HCT116 (cell line): ENCODE data around the gene CELA2A. TPM values are rescaled to one million over a fixed set of nuclear protein-coding genes. Genes with fewer than 3 reads are reported as not detected.

Experiments used
- ATAC-seq: fragments of 200-7000 bp; cut with Tn5 transposase; 2 replicates; pipeline ENCODE4 v1.9.1; 2020; ENCODE audit warnings: mild to moderate bottlenecking, moderate library complexity
- BruUV-seq: library from RNA; stranded (reverse); fragments of 400-500 nt; replicated peaks from 2 replicates; lab custom pipeline; 2021; lab: Mats Ljungman, UMichigan
- CTCF ChIA-PET: fragments of 300-600 bp; sonication (Branson Sonifier 250); formaldehyde crosslinking; loops from one replicate; lab custom pipeline; 2021; ENCODE audit warnings: antibody characterized with exemption; lab: Charles Lee
- POLR2A ChIA-PET: fragments of 300-600, 350-600 bp; sonication (Branson Sonifier 250); formaldehyde crosslinking; loops from one replicate; lab custom pipeline; 2021; ENCODE audit warnings: antibody characterized with exemption; lab: Charles Lee
- RAD21 ChIA-PET, 2 experiments: fragments of 300-600 bp; sonication (Branson Sonifier 250); formaldehyde crosslinking; loops; one replicate each; lab custom pipeline; 2023; ENCODE audit warnings: low total read pairs in 2 of 2; ENCODE audit not compliant: uncharacterized antibody in 2 of 2, unreplicated experiment in 2 of 2, low non-redundant PET in 1 of 2; lab: Charles Lee
- DNase-seq: peaks from one replicate; pipeline ENCODE4 v3.0.0-alpha.2; 2010; ENCODE audit warnings: low read depth, low spot score
- H2AFZ ChIP-seq: fragments of 200-600 bp; shearing (Covaris generic), sonication (generic); 2 replicates; pipeline ENCODE4 v1.6.1; 2017; ENCODE audit warnings: low read depth, mixed run types, mixed read lengths, antibody characterized with exemption, low read length; ENCODE audit not compliant: poor library complexity, severe bottlenecking
- H3K27ac ChIP-seq: 2 replicates; pipeline ENCODE4 v1.5.1; 2012; ENCODE audit warnings: low read depth, low read length
- H3K27me3 ChIP-seq: fragments of 200-600 bp; sonication (generic); 2 replicates; pipeline ENCODE4 v1.6.1; 2016; ENCODE audit warnings: mixed run types, low read length, mixed read lengths; ENCODE audit not compliant: insufficient read depth
- H3K36me3 ChIP-seq, 2 experiments: fragments of 200-500 bp in 1 of 2; fragments of 200-600 bp in 1 of 2; sonication (Bioruptor generic) in 1 of 2; sonication (generic) in 1 of 2; 2 replicates each; pipeline versions ENCODE4 v1.5.1 to v1.6.1; 2014 to 2016; ENCODE audit warnings: low read length in 2 of 2, inconsistent platforms in 1 of 2, mixed read lengths in 1 of 2, mixed run types in 1 of 2; ENCODE audit not compliant: insufficient read depth in 2 of 2, control insufficient read depth in 1 of 2
- H3K4me1 ChIP-seq, 2 experiments: fragments of 200-600 bp in 1 of 2; sonication (generic) in 1 of 2; 2 replicates each; pipeline versions ENCODE4 v1.5.1 to v1.6.1; 2012 to 2017; ENCODE audit warnings: low read length in 2 of 2, inconsistent platforms in 1 of 2, mild to moderate bottlenecking in 1 of 2, mixed read lengths in 1 of 2, mixed run types in 1 of 2, moderate library complexity in 1 of 2; ENCODE audit not compliant: insufficient read depth in 2 of 2, control insufficient read depth in 1 of 2
- H3K4me2 ChIP-seq: fragments of 200-600 bp; sonication (generic); 2 replicates; pipeline ENCODE4 v1.6.1; 2017; ENCODE audit warnings: mixed run types, low read length, mixed read lengths
- H3K4me3 ChIP-seq, 2 experiments: fragments of 200-600 bp in 1 of 2; sonication (generic) in 1 of 2; replicated peaks in 1 of 2; 2 replicates each; pipeline ENCODE4 v1.5.1; 2011 to 2016; ENCODE audit warnings: low read length in 2 of 2, control low read depth in 1 of 2, low read depth in 1 of 2, mild to moderate bottlenecking in 1 of 2, mixed read lengths in 1 of 2, mixed run types in 1 of 2
- H3K79me2 ChIP-seq: fragments of 200-600 bp; sonication (generic); 2 replicates; pipeline ENCODE4 v1.6.1; 2017; ENCODE audit warnings: mild to moderate bottlenecking, mixed run types, low read length, moderate library complexity, mixed read lengths; ENCODE audit not compliant: insufficient read depth
- H3K9ac ChIP-seq: fragments of 200-600 bp; sonication (generic); 2 replicates; pipeline ENCODE4 v1.6.1; 2016; ENCODE audit warnings: low read length, mixed read lengths
- H3K9me2 ChIP-seq: fragments of 200-600 bp; sonication (generic), shearing (Covaris generic); 2 replicates; pipeline ENCODE4 v1.6.1; 2017; ENCODE audit warnings: mixed run types, mild to moderate bottlenecking, moderate library complexity; ENCODE audit not compliant: insufficient read depth
- H3K9me3 ChIP-seq, 2 experiments: fragments of 200-500 bp in 1 of 2; fragments of 200-600 bp in 1 of 2; sonication (Bioruptor generic) in 1 of 2; sonication (generic) in 1 of 2; 2 replicates each; pipeline ENCODE4 v1.6.1; 2014 to 2017; ENCODE audit warnings: low read length in 2 of 2, mixed read lengths in 2 of 2, inconsistent platforms in 1 of 2, low read depth in 1 of 2, mild to moderate bottlenecking in 1 of 2, mixed run types in 1 of 2, moderate library complexity in 1 of 2; ENCODE audit not compliant: control insufficient read depth in 1 of 2, insufficient read depth in 1 of 2
- H4K20me1 ChIP-seq: fragments of 200-600 bp; sonication (generic), shearing (Covaris generic); 2 replicates; pipeline ENCODE4 v1.6.1; 2017; ENCODE audit warnings: mixed run types, mild to moderate bottlenecking, moderate library complexity; ENCODE audit not compliant: insufficient read depth
- CBX3 ChIP-seq: IDR thresholded peaks from 2 replicates; pipeline ENCODE4 v1.6.1; 2012; ENCODE audit warnings: low read depth
- CEBPB ChIP-seq: IDR thresholded peaks from 2 replicates; pipeline ENCODE4 v1.6.1; 2012; ENCODE audit warnings: low read depth
- EGR1 ChIP-seq: IDR thresholded peaks from 2 replicates; pipeline ENCODE4 v1.6.1; 2012; ENCODE audit warnings: low read depth
- ELF1 ChIP-seq: IDR thresholded peaks from 2 replicates; pipeline ENCODE4 v1.6.1; 2012; ENCODE audit warnings: low read depth, borderline replicate concordance
- EZH2 ChIP-seq: fragments of 200-600 bp; sonication (generic); IDR thresholded peaks from 2 replicates; pipeline ENCODE4 v1.6.1; 2017; ENCODE audit warnings: antibody characterized with exemption, mixed run types
- JUND ChIP-seq: IDR thresholded peaks from 2 replicates; pipeline ENCODE4 v1.6.1; 2012
- POLR2AphosphoS5 ChIP-seq: IDR thresholded peaks from 2 replicates; pipeline ENCODE4 v1.6.1; 2011; ENCODE audit warnings: mild to moderate bottlenecking, low read depth, low read length, moderate library complexity
- RAD21 ChIP-seq: IDR thresholded peaks from 2 replicates; pipeline ENCODE4 v1.6.1; 2012; ENCODE audit warnings: low read depth, mild to moderate bottlenecking
- SIN3A ChIP-seq: IDR thresholded peaks from 2 replicates; pipeline ENCODE4 v1.6.1; 2012; ENCODE audit warnings: low read depth
- SP1 ChIP-seq: IDR thresholded peaks from 2 replicates; pipeline ENCODE4 v1.6.1; 2012; ENCODE audit warnings: low read depth
- SRF ChIP-seq: IDR thresholded peaks from 2 replicates; pipeline ENCODE4 v1.6.1; 2012; ENCODE audit warnings: low read depth
- TCF7L2 ChIP-seq: IDR thresholded peaks from 2 replicates; pipeline ENCODE4 v1.7.0; 2011; ENCODE audit warnings: borderline replicate concordance, inconsistent platforms; ENCODE audit not compliant: insufficient read depth, insufficient read length; ENCODE audit errors: extremely low read depth
- YY1 ChIP-seq: IDR thresholded peaks from 2 replicates; pipeline ENCODE4 v1.6.1; 2011; ENCODE audit warnings: low read length, low read depth, moderate library complexity, mild to moderate bottlenecking; ENCODE audit not compliant: insufficient replicate concordance; ENCODE audit errors: extremely low read depth
- ZFX ChIP-seq: fragments of 450-650 bp; IDR thresholded peaks from 2 replicates; pipeline ENCODE4 v1.6.1; 2017
- intact Hi-C: fragments of 100-400 bp; cut with micrococcal nuclease; formaldehyde crosslinking; loops from 2 replicates; pipeline ENCODE4 v1.10.0; 2022
- total RNA-seq: library from RNA; stranded (reverse); gene quantifications from one replicate; pipeline ENCODE4 v1.2.1, GENCODE V29; 2021; ENCODE audit not compliant: unreplicated experiment
- TF ChIP-seq, protein P1 (sequence below): IDR thresholded peaks from 2 replicates; pipeline ENCODE4 v1.6.1; 2012; ENCODE audit warnings: low read depth
- TF ChIP-seq, protein P2 (sequence below), 3 experiments: fragments of 200-600 bp in 1 of 3; sonication (generic) in 1 of 3; IDR thresholded peaks in 2 of 3; conservative IDR thresholded peaks in 1 of 3; 2 replicates each; pipeline ENCODE4 v1.5.1; 2012 to 2017; ENCODE audit warnings: low read depth in 2 of 3, low read length in 2 of 3, antibody characterized with exemption in 1 of 3, borderline replicate concordance in 1 of 3, control low read depth in 1 of 3, mild to moderate bottlenecking in 1 of 3, mixed read lengths in 1 of 3, mixed run types in 1 of 3, moderate library complexity in 1 of 3; ENCODE audit not compliant: insufficient read depth in 1 of 3
- TF ChIP-seq, protein P3 (sequence below): IDR thresholded peaks from 2 replicates; pipeline ENCODE4 v1.6.1; 2012

Gene CELA2A
- total RNA-seq, 1 experiment from 2014 or later, result 1.6 TPM

DNA sequence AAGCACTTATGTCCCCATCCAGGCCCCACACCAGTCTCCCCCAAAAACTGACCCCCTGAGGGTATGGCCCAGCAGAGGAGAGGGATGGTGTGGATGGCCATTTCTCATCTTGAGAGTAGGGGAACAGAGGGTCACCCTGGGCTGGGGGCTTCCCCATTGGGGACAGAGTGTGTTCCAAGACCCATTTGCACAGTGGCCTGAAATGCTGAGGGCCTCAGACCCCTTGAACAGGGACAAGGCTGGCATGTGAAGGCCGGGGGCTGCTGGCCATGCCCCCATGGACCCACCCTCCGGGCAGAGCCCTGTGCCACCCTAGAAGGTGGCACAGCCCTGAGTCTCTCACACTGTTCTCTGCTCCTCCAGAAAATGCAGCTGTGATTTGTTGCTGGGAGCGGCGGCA is 10.3 kb upstream of the CELA2A start:
- no peak overlapping the region for H3K4me2 ChIP-seq
- DNase-seq, result no peak
- no peaks in the 10 kb centered on the region for H3K9me2 ChIP-seq
- no peaks in the 10 kb centered on the region for H3K27me3 ChIP-seq
- TF ChIP-seq EZH2 (no peak), CBX3 (no peak), POLR2AphosphoS5 (no peak), TCF7L2 (no peak), SP1 (no peak), SIN3A (no peak), ZFX (no peak), EGR1 (no peak), ELF1 (no peak), JUND (no peak), SRF (no peak), YY1 (no peak), RAD21 (no peak), CEBPB (no peak)
- TF ChIP-seq, protein P1, sequence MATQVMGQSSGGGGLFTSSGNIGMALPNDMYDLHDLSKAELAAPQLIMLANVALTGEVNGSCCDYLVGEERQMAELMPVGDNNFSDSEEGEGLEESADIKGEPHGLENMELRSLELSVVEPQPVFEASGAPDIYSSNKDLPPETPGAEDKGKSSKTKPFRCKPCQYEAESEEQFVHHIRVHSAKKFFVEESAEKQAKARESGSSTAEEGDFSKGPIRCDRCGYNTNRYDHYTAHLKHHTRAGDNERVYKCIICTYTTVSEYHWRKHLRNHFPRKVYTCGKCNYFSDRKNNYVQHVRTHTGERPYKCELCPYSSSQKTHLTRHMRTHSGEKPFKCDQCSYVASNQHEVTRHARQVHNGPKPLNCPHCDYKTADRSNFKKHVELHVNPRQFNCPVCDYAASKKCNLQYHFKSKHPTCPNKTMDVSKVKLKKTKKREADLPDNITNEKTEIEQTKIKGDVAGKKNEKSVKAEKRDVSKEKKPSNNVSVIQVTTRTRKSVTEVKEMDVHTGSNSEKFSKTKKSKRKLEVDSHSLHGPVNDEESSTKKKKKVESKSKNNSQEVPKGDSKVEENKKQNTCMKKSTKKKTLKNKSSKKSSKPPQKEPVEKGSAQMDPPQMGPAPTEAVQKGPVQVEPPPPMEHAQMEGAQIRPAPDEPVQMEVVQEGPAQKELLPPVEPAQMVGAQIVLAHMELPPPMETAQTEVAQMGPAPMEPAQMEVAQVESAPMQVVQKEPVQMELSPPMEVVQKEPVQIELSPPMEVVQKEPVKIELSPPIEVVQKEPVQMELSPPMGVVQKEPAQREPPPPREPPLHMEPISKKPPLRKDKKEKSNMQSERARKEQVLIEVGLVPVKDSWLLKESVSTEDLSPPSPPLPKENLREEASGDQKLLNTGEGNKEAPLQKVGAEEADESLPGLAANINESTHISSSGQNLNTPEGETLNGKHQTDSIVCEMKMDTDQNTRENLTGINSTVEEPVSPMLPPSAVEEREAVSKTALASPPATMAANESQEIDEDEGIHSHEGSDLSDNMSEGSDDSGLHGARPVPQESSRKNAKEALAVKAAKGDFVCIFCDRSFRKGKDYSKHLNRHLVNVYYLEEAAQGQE, result no peak
- TF ChIP-seq, protein P2, sequence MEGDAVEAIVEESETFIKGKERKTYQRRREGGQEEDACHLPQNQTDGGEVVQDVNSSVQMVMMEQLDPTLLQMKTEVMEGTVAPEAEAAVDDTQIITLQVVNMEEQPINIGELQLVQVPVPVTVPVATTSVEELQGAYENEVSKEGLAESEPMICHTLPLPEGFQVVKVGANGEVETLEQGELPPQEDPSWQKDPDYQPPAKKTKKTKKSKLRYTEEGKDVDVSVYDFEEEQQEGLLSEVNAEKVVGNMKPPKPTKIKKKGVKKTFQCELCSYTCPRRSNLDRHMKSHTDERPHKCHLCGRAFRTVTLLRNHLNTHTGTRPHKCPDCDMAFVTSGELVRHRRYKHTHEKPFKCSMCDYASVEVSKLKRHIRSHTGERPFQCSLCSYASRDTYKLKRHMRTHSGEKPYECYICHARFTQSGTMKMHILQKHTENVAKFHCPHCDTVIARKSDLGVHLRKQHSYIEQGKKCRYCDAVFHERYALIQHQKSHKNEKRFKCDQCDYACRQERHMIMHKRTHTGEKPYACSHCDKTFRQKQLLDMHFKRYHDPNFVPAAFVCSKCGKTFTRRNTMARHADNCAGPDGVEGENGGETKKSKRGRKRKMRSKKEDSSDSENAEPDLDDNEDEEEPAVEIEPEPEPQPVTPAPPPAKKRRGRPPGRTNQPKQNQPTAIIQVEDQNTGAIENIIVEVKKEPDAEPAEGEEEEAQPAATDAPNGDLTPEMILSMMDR (IDR thresholded peaks at IDR 0.05 in 2 of 3, conservative IDR thresholded peaks at IDR 0.05 in 1 of 3; ENCODE audit: borderline replicate concordance in 1 of 3, insufficient read depth in 1 of 3, low read depth in 2 of 3, low read length in 2 of 3), result no peak
- TF ChIP-seq, protein P3, sequence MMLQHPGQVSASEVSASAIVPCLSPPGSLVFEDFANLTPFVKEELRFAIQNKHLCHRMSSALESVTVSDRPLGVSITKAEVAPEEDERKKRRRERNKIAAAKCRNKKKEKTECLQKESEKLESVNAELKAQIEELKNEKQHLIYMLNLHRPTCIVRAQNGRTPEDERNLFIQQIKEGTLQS, result no peak
- H3K9me3 ChIP-seq, result no peaks in the 10 kb centered on the region
- POLR2A ChIA-PET, result no interaction called here
- intact Hi-C loops, result no loop called here
- no peak overlapping the region for H2AFZ ChIP-seq
- H3K36me3 ChIP-seq, result no peaks in the 10 kb centered on the region
- RAD21 ChIA-PET, result no interaction called here
- H3K4me3 ChIP-seq, result no peak overlapping the region
- CTCF ChIA-PET, result no interaction called here
- no peak overlapping the region for H3K27ac ChIP-seq
- H3K9ac ChIP-seq, result no peak overlapping the region
- no peak for ATAC-seq
- no peaks in the 10 kb centered on the region for H3K4me1 ChIP-seq
- BruUV-seq, result no TSS peak
- no peaks in the 10 kb centered on the region for H4K20me1 ChIP-seq
- H3K79me2 ChIP-seq, result no peaks in the 10 kb centered on the region
